Activated effector memory CD4-positive, alpha-beta T cell treated with anti-CD3 and anti-CD28 coated beads, Interleukin-2, amount 50 U/mL, for 16 hours (primary cell): Measurements from ENCODE around the gene DDT.
"Not testable (repeated sequence)": the region's sequence is repeated elsewhere in the genome, so short reads cannot be mapped to it uniquely, and the experiment has no call there.

ENCODE experiments used
- DNase-seq: peaks from one replicate; pipeline ENCODE4 v3.0.0-alpha.2; 2020

The DDT gene

DNA sequence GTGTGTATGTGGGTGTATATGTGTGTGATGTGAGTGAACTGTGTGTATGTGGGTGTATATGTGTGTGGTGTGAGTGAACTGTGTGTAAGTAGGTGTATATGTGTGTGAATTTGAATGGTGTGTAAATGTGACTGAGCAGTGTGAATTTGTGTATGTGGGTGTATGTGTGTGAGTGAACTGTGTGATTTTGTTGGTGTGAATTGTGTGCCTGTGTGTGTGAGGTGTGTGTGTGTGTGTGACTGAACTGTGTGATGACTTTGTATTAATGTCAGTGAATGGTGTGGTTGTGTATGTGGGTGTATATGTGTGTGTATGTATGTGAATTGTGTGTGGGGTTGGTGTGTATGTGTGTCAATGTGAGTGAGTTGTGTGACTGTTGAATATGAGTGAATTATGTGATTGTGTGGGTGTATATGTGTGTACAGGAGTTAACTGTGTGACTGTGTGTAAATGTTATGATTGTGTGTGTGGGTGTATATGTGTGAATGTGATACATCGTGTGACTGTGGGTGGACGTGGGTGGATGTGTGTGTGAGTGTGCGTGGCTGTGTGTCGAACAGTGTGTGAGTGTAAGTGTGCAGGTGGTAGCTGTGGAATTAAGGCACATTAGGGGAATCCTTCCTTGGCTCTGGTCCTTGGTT is 12.4 kb upstream of the DDT start:
- not testable (repeated sequence) for DNase-seq

DNA sequence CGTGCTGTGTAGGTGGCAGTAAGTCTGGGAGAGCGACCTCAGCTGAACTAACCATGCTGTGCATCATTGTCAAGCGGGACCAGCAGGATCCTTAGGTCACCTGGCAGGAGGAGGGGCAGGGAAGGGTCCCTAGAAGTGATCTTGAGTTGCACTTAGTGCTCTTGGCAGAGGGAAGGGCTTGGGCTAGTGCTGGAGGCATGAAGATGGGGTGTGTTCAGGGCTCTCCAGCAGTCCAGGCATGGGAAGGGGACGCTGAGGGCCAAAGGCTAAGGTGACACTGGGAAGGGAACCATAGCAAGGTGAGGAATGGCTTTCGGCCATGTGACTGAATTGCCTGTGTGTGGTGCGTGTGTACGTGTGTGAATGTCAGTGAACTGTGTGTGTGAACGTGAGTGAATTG is 11.8 kb upstream of the DDT start:
- DNase-seq, result not testable (repeated sequence)

GRCh38 chr22:23984430-23984829 is 10.2 kb upstream of the DDT start:
- DNase-seq, result peak; percentile 71

DNA sequence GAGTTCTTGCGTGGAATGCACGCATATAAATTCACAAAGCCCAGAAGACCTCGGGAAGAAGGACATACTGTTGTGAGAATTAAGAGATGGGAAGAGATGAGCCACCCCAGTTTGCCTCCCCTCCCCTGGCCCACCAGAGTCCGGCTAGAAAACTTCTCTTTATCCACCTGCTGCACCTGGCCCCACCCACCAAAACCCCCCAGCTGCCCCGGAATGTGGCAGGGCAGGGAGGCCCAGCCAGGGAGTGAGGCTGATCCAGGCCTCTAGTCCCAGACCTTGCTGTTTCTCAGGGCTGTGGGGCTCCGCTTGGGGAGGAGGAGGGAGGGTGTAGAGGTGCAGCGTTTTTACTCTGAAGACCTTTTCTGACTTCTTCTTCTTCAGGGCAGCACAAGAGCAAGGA is 6.3 kb upstream of the DDT start:
- not testable (repeated sequence) for DNase-seq

- not testable (repeated sequence) for DNase-seq
Measured at GRCh38 chr22:23979557-23980240, 5.5 kb upstream of the DDT start, which contains the start of gene GSTT2. GSTT2 (plus strand) TSS chr22:23980134.

DNA sequence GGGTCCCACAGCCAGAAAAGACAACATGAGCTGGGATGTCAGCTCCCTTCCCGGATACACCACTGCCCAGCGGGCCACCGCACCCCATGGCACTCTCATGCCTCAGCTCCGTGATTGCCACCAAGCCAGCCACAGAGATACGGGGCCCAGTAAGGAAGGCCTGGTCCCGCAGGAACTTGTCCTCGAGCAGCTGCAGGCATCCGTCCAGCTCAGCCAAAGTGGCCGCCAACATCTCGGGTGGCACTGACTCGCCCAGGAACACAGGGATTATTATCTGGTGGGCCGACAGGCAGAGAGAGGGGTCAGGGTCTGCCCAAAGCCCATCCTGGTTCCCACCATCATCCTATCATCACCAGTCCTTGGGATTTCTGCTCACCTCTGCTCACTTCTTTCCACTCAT is 3.1 kb upstream of the DDT start:
- not testable (repeated sequence) for DNase-seq

DNA sequence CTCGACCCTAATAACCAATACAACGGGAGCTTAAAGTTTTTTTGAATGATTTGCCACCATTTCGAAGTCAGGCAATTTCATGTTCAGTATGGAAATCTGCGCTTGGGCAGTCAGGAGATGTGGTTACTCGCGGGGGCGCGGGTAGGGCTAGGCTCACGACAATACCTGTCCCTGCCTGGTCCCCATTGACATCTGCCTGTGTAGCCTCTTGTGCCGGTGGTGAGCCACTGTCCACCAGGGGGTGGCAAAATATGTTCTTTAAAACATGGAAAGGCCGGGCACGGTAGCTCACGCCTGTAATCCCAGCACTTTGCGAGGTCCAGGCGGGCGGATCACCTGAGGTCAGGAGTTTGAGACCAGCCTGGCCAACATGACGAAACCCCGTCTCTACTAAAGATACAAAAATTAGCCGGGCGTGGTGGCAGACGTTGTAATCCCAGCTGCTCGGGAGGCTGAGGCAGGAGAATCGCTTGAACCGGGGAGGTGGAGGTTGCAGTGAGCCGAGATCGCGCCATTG is 653 bp upstream of the DDT start:
- not testable (repeated sequence) for DNase-seq

- not testable (repeated sequence) for DNase-seq
Measured at GRCh38 chr22:23971927-23972326, 2.3 kb downstream of the DDT start.

GRCh38 chr22:23970816-23971486 is 3.3 kb downstream of the DDT start:
- DNase-seq, result no peak

DNA sequence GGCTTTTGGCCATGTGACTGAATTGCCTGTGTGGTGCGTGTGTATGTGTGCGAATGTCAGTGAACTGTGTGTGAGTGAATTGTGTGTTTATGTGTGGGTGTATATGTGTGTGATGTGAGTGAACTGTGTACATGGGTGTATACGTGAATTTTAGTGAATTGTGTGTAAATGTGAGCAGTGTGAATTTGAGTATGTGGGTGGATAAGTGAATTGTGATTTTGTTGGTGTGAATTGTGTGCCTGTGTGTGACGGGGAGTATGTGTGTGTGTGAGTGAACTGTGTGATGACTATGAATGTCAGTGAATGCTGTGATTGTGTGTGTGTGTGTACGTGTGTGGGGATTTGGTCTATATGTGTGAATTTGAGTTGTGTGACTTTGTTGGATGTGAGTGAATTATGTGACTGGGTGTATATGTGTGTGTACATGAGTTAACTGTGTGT is 4.0 kb downstream of the DDT start:
- DNase-seq, result no peak

DNA sequence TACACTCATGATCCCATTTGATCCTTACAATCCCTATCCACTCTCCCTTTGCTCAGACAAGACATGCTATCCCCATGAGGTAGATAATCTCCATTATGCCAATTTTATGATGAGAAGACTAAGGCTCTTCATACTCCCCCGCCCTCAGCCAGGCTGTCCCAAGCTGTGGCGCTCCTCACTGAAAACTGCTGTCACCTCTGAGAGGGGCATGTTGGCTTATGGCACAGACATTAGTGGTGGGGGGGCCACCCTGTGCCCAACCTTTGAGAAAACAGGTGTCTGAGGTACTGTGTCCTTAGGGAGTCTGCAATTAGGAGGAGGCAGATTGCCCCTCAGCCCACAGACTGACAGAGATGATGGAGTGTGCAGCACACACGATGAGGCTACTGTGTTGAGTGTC is 5.2 kb downstream of the DDT start:
- no peak for DNase-seq

DNA sequence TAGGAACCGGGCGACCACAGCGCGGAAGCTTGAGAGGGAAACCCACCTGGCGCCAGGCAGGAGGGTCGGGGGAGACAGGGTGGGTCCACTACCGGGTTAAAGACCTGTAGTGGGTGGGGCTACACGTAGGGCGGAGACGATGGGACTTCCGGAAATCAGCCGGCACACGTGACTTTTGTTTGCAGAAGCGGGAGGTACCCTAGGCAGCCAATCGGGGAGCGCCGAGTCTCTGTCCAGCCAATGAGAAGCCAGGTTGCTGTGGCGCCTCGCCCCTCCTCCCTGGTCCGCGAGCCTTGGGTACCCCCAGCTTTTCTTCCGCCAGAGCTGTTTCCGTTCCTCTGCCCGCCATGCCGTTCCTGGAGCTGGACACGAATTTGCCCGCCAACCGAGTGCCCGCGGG is 7.7 kb downstream of the DDT start, which contains the start of gene DDTL:
TSS of gene DDTL (plus strand) at position 321 of the 400 bp plus-strand sequence. CDS start at position 348, 27 bp downstream.
- not testable (repeated sequence) for DNase-seq

DNA sequence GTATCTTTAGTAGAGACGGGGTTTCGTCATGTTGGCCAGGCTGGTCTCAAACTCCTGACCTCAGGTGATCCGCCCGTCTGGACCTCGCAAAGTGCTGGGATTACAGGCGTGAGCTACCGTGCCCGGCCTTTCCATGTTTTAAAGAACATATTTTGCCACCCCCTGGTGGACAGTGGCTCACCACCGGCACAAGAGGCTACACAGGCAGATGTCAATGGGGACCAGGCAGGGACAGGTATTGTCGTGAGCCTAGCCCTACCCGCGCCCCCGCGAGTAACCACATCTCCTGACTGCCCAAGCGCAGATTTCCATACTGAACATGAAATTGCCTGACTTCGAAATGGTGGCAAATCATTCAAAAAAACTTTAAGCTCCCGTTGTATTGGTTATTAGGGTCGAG is 8.1 kb downstream of the DDT start:
- not testable (repeated sequence) for DNase-seq

DNA sequence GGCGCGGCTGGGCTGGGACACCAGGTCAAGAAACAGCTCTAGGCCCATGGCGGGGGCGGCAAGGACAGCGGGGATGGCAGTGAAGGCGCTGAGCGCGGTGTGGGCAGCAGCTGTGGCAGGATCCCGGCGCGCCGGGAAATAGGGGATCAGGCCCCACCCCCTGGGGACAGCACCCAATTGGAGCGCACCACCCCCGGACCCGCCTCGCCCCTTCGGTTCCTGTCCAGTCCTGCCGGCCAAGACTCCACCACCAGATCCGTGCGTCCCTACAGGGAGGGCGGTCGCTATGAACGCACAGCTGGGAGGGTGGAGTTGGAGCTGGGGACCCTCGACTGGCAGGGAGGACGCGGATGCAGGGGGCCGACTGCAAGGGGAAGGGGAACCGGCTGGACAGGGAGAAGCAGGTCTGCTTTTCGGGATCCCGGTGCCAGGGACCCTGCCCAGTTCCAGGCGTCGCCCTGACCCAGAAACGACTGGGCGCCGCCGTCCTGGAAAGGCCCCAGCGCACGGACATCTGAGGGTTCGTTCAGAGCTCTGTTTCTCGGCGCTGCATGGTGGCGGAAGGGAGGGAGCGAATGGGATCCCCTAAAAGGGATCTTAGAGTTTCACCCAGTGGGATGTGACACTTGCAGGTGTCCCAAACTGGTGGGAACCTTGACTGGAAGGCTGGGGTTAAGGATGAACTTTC is 13.0 kb downstream of the DDT start, which contains the start of gene GSTT2B:
TSS of gene GSTT2B (minus strand) at position 112 of the 688 bp plus-strand sequence. CDS start at position 48, 64 bp downstream.
- not testable (repeated sequence) for DNase-seq

GRCh38 chr22:23956301-23956900 is 17.8 kb downstream of the DDT start:
- peak; percentile 90 for DNase-seq

DNA sequence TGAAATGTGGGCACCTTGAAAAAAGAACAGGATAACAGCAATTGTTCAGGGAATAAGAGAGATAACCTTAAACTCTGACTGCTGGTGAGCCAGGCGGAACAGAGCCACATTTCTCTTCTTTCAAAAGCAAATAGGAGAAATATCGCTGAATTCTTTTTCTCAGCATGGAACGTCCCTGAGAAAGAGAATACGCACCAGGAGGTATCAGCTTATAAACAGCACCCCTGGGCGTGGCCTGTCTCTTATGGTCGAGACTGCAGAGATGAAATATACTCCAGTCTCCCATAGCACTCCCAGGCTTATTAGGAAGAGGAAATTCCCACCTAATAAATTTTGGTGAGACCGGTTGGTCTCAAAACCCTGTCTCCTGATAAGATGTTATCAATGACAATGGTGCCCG is 18.4 kb downstream of the DDT start:
- DNase-seq, result not testable (repeated sequence)

DNA sequence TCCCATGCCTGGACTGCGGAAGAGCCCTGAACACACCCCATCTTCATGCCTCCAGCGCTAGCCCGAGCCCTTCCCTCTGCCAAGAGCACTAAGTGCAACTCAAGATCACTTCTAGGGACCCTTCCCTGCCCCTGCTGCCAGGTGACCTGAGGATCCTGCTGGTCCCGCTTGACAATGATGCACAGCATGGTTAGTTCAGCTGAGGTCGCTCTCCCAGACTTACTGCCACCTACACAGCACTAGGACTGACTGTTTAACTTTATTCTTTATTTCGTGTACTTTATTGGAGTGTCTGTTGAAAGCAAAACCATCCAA is 19.3 kb downstream of the DDT start:
- not testable (repeated sequence) for DNase-seq

DNA sequence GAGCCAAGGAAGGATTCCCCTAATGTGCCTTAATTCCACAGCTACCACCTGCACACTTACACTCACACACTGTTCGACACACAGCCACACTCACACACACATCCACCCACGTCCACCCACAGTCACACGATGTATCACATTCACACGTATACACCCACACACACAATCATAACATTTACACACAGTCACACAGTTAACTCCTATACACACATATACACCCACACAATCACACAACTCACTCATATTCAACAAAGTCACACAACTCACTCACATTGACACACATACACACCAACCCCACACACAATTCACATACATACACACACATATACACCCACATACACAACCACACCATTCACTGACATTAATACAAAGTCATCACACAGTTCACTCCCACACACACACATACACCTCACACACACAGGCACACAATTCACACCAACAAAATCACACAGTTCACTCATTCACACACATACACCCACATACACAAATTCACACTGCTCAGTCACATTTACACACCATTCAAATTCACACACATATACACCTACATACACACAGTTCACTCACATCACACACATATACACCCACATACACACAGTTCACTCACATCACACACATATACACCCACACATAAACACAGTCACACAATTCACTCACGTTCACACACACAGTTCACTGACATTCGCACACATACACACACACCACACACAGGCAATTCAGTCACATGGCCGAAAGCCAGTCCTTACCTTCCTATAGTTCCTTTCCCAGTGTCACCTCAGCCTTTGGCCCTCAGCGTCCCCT is 19.8 kb downstream of the DDT start:
- not testable (repeated sequence) for DNase-seq

DNA sequence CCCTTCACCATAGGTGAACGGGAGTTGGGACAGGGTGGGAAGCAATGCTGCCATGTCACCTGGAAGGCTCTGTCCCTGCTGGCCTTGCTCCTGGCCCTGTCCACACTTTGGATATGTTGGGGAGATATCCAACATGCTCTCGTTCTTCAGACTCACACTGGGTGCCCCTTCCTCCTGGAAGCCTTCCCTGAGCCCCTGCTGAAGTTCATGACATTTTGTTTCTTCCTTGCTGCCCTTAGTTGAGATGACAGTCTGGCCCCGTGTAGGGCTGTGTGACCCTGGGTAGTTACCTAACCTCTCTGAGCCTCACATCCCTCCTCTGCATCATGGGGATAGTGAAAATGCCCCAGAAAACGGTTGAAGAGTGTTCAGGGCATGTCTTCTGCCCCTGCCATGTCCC is 20.8 kb downstream of the DDT start:
- DNase-seq, result not testable (repeated sequence)

DNA sequence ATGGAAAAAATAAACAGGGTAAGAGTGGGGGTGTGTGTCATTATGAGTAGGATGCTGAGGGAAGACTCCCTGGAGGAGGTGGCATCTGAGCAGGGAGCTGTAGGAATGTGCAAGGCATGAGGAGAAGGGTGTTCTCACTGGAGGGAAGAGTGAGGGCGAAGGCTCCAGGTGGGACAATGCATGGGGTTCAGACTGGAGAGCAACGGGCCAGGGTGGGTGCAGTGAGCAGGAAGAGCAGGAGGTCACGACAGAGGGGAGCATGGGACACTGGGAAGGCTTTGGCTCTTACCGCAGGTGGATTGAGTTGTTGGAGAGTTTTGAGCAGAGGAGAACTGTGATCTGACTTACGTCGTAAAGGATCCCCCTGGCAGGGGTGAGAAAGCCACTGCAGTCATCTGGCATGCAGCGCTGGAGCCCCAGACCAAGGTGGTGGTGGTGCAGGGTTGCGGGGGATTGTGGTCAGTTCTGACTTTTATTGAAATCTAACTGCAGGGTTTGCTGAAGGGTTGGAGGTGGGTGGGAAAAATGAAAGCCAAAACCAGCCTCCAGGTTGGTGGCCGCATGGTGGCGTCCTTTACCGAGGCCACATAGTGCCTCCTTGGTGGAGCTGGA is 21.3 kb downstream of the DDT start:
- not testable (repeated sequence) for DNase-seq

DNA sequence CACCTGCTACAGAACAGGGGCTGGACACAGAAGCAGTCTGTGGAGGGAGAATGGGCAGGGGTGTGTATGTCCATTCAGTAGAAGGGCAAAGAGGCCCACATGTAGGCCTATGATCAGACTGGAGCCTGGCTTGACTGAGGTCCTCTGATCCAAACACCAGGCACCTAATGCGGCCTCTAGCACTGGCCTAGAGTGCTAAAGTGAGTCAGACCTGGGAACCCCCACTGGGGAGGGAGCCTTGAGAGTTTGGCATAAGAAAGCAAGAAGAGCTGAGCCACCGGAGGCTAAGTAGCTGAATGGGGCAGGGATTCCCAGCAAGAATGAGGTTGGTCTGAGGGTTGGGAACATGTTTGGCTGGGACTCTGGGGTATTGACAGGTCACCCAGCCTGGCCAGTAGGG is 22.9 kb downstream of the DDT start:
- DNase-seq, result not testable (repeated sequence)
